Measurements from ENCODE around the gene KRTAP10-5. TPM values are rescaled to one million over a fixed set of nuclear protein-coding genes. Genes with fewer than 3 reads are reported as not detected.
"Not testable (repeated sequence)": the region's sequence is repeated elsewhere in the genome, so short reads cannot be mapped to it uniquely, and the experiment has no call there.

Gene KRTAP10-5
- total and polyA plus RNA-seq, 9 of the 15 experiments (the other 6 are each of a cell fraction or from before 2014, with no cell fraction given): not detected

DNA sequence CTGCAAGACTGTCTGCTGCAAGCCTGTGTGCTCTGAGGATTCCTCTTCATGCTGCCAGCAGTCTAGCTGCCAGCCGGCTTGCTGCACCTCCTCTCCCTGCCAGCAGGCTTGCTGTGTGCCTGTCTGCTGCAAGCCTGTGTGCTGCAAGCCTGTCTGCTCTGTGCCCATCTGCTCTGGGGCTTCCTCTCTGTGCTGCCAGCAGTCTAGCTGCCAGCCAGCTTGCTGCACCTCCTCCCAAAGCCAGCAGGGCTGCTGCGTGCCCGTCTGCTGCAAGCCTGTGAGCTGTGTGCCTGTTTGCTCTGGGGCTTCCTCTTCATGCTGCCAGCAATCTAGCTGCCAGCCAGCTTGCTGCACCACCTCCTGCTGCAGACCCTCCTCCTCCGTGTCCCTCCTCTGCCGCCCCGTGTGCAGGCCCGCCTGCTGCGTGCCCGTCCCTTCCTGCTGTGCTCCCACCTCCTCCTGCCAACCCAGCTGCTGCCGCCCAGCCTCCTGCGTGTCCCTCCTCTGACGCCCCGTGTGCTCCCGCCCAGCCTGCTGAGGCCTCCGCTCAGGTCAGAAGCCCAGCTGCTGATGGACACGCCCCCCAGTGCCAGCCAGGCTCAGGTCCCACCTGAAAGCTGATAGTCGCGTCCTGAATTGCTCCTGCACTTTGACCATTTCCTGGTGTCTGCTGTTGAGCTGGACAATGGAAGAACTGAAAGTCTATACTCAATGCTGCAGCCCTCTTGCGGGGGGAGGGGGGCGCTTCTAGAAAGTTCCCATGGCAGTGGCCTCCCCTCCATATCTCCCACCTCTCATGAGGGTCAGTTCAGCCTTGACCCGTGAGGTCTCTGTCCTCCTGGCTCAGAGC lies 5.7 kb downstream of the KRTAP10-5 start (continued):
- TF ChIP-seq ZNF583 (CRISPR knock-in tag; IDR thresholded peaks at IDR 0.05): no peak
- no peak for TF ChIP-seq BRCA1 (IDR thresholded peaks at IDR 0.05)
- no peak for TF ChIP-seq BRCA1 (CRISPR knock-in tag; IDR thresholded peaks at IDR 0.05)
- no peak for TF ChIP-seq ZNF507 (tag; conservative IDR thresholded peaks at IDR 0.05)
- TF ChIP-seq CREB1 (IDR thresholded peaks at IDR 0.05): no peak
- TF ChIP-seq CREB1 (CRISPR knock-in tag; IDR thresholded peaks at IDR 0.05): no peak
- no peak for TF ChIP-seq E2F3 (CRISPR knock-in tag; IDR thresholded peaks at IDR 0.05)
- TF ChIP-seq, protein P1, sequence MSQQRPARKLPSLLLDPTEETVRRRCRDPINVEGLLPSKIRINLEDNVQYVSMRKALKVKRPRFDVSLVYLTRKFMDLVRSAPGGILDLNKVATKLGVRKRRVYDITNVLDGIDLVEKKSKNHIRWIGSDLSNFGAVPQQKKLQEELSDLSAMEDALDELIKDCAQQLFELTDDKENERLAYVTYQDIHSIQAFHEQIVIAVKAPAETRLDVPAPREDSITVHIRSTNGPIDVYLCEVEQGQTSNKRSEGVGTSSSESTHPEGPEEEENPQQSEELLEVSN (IDR thresholded peaks at IDR 0.05; ENCODE audit: borderline replicate concordance in 1 of 2, extremely low read depth in 1 of 2, insufficient read depth in 1 of 2, insufficient read length in 1 of 2, low read depth in 1 of 2, low read length in 1 of 2, poor library complexity in 1 of 2, severe bottlenecking in 1 of 2): no peak

DNA sequence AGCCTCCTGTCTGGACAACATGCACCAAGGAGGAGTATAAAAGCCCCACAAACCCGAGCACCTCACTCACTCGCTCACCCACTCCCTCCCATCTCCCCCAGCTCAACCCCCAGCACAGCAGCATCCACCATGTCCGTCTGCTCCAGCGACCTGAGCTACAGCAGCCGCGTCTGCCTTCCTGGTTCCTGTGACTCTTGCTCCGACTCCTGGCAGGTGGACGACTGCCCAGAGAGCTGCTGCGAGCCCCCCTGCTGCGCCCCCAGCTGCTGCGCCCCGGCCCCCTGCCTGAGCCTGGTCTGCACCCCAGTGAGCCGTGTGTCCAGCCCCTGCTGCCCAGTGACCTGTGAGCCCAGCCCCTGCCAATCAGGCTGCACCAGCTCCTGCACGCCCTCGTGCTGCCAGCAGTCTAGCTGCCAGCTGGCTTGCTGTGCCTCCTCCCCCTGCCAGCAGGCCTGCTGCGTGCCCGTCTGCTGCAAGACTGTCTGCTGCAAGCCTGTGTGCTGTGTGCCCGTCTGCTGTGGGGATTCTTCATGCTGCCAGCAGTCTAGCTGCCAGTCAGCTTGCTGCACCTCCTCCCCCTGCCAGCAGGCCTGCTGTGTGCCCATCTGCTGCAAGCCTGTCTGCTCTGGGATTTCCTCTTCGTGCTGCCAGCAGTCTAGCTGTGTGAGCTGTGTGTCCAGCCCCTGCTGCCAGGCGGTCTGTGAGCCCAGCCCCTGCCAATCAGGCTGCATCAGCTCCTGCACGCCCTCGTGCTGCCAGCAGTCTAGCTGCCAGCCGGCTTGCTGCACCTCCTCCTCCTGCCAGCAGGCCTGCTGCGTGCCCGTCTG lies 6.6 kb downstream of the KRTAP10-5 start, which contains the start of gene KRTAP10-4:
Gene KRTAP10-4, plus strand, starts transcription at position 100 of the 827 bp plus-strand sequence. Its CDS starts 30 bp downstream, at position 130.
- H3K36me3 ChIP-seq (ENCODE audit: control insufficient read depth, insufficient read depth, low read length); CTCF ChIA-PET (ENCODE audit: low intra/inter-chr PET ratio); H3K79me2 ChIP-seq (ENCODE audit: control insufficient read depth, insufficient read depth, low read length); DNase-seq (ENCODE audit: extremely low read depth in 1 of 4, low spot score in 3 of 4); FAIRE-seq; in situ Hi-C loops (cut with MboI); BruUV-seq (replicated peaks); H4K20me1 ChIP-seq (replicated peaks; ENCODE audit: control insufficient read depth, insufficient read depth, low read length); H2AFZ ChIP-seq (ENCODE audit: low read depth, low read length); H3K4me2 ChIP-seq (ENCODE audit: insufficient read depth, low read length); H3K27ac ChIP-seq (ENCODE audit: extremely low read depth, low read depth, low read length); ATAC-seq; H3K9me1 ChIP-seq (ENCODE audit: control insufficient read depth, insufficient read depth, low read length); intact Hi-C loops (cut with micrococcal nuclease); H3K9me3 ChIP-seq (replicated peaks; ENCODE audit: control insufficient read depth, insufficient read depth, low read depth, low read length); H3K4me3 ChIP-seq: not testable (repeated sequence)
- 4% methylated on average over 19 of the region's 25 CpGs for WGBS (ENCODE audit: insufficient coverage, low coverage, missing lambda C conversion rate)
- Histone ChIP-seq H3K4me1 (replicated peaks in 1 of 2; ENCODE audit: control insufficient read depth in 2 of 2, insufficient read depth in 2 of 2, low read length in 2 of 2) (peaks cover 0 to 17% of the 10 kb centered on the region in 2 experiments; a peak in 1 of 5 replicates), H3K9ac (ENCODE audit: insufficient read depth in 1 of 2, low read depth in 2 of 2, low read length in 2 of 2) (peak within 1 kb of the TSS in 1 of 2 experiments; percentile 33; a peak in 1 of 4 replicates), H3K27me3 (ENCODE audit: control insufficient read depth in 2 of 2, insufficient read depth in 2 of 2, low read length in 2 of 2) (peaks cover 20 to 57% of the 10 kb centered on the region in 2 experiments; a peak in 4 of 5 replicates)
- POLR2A ChIA-PET: interaction anchor here (0.8 kb wide), 1 partner anchor 18 kb away, joined by 5 read pairs; the partner anchor contains the start of gene KRTAP10-6
